ENCODE measurements around the gene MYBBP1A. TPM values are rescaled to one million over a fixed set of nuclear protein-coding genes. Genes with fewer than 3 reads are reported as not detected.

MYBBP1A gene
- total RNA-seq, 1 experiment from 2014 or later = 163 TPM

GRCh38 chr17:4573669-4574068 is 18.5 kb upstream of the MYBBP1A start (continued):
- TF ChIP-seq AR (CRISPR knock-in tag; IDR thresholded peaks at IDR 0.05) = no peak
- no peak for TF ChIP-seq CBFB (CRISPR knock-in tag; IDR thresholded peaks at IDR 0.05; ENCODE audit: low read depth)
- no peak for TF ChIP-seq NR2C2 (CRISPR knock-in tag; IDR thresholded peaks at IDR 0.05)
- TF ChIP-seq EMX1 (CRISPR knock-in tag; IDR thresholded peaks at IDR 0.05) = no peak

- Mint-ChIP-seq H3K9me3 (no peaks in the 10 kb centered on the region), H3K4me1 (peaks cover 38% of the 10 kb centered on the region), H3K36me3 (no peaks in the 10 kb centered on the region), H3K4me3 (no peak overlapping the region), H3K27me3 (ENCODE audit: low read depth) (no peaks in the 10 kb centered on the region), H3K27ac (no peak overlapping the region)
- DNase-seq (ENCODE audit: low spot score) (no peak), ATAC-seq (no peak)
- ChIA-PET CTCF (no interaction called here), POLR2A (no interaction called here)
- TF ChIP-seq JAZF1 (CRISPR knock-in tag; IDR thresholded peaks at IDR 0.05) (no peak), ZNF512 (CRISPR knock-in tag; IDR thresholded peaks at IDR 0.05; ENCODE audit: borderline replicate concordance) (no peak), HMGXB4 (CRISPR knock-in tag; IDR thresholded peaks at IDR 0.05) (no peak)
These were observed 17.9 kb upstream of the MYBBP1A start for GRCh38 chr17:4573115-4573514.

GRCh38 chr17:4572131-4572530 is 16.9 kb upstream of the MYBBP1A start:
- Mint-ChIP-seq H3K9me3 (no peaks in the 10 kb centered on the region), H3K4me3 (no peak overlapping the region), H3K4me1 (peaks cover 35% of the 10 kb centered on the region), H3K36me3 (no peaks in the 10 kb centered on the region), H3K27me3 (ENCODE audit: low read depth) (no peaks in the 10 kb centered on the region), H3K27ac (no peak overlapping the region)
- TF ChIP-seq PRRX2 (CRISPR knock-in tag; IDR thresholded peaks at IDR 0.05) (no peak), EMX1 (CRISPR knock-in tag; IDR thresholded peaks at IDR 0.05) (no peak), GRHL2 (CRISPR knock-in tag; IDR thresholded peaks at IDR 0.05; ENCODE audit: insufficient replicate concordance, severe bottlenecking) (no peak)
- no peak for DNase-seq (ENCODE audit: low spot score)
- ATAC-seq = no peak
- POLR2A ChIA-PET = no interaction called here
- CTCF ChIA-PET = interaction anchor here (0.6 kb wide), 1 partner anchor 641 kb away, joined by 3 read pairs; no protein-coding TSS in a partner anchor

- Mint-ChIP-seq H3K9me3 (no peaks in the 10 kb centered on the region), H3K4me1 (peaks cover 30% of the 10 kb centered on the region), H3K4me3 (no peak overlapping the region), H3K36me3 (no peaks in the 10 kb centered on the region), H3K27me3 (ENCODE audit: low read depth) (peaks cover 7% of the 10 kb centered on the region), H3K27ac (no peak overlapping the region)
- ATAC-seq (no peak), DNase-seq (ENCODE audit: low spot score) (no peak)
- ChIA-PET POLR2A (interaction anchor here (1.2 kb wide), 1 partner anchor 12 kb away, joined by 3 read pairs; no protein-coding TSS in a partner anchor), CTCF (interaction anchor here (0.5 to 5.6 kb wide), 2 partner anchors 56 to 89 kb away, joined by 3 to 86 read pairs; no protein-coding TSS in a partner anchor)
- no peak for TF ChIP-seq NR2C2 (CRISPR knock-in tag; IDR thresholded peaks at IDR 0.05)
- TF ChIP-seq CBFB (CRISPR knock-in tag; IDR thresholded peaks at IDR 0.05; ENCODE audit: low read depth) = no peak
- no peak for TF ChIP-seq ZBTB43 (CRISPR knock-in tag; IDR thresholded peaks at IDR 0.05)
- no peak for TF ChIP-seq FOXK1 (CRISPR knock-in tag; IDR thresholded peaks at IDR 0.05)
- TF ChIP-seq EMX1 (CRISPR knock-in tag; IDR thresholded peaks at IDR 0.05) = no peak
- no peak for TF ChIP-seq ELF4 (CRISPR knock-in tag; IDR thresholded peaks at IDR 0.05; ENCODE audit: low read depth)
- no peak for TF ChIP-seq NFYB (CRISPR knock-in tag; conservative IDR thresholded peaks at IDR 0.05; ENCODE audit: low read depth)
- no peak for TF ChIP-seq GABPB1 (CRISPR knock-in tag; IDR thresholded peaks at IDR 0.05)
- no peak for TF ChIP-seq ZNF396 (CRISPR knock-in tag; IDR thresholded peaks at IDR 0.05; ENCODE audit: borderline replicate concordance)
- TF ChIP-seq AR (CRISPR knock-in tag; IDR thresholded peaks at IDR 0.05) = no peak
These were observed 14.4 kb upstream of the MYBBP1A start for GRCh38 chr17:4569591-4569990.
